ENCODE measurements around the gene SARS1. TPM values are rescaled to one million over a fixed set of nuclear protein-coding genes. Genes with fewer than 3 reads are reported as not detected.
"Not testable (repeated sequence)": the region's sequence is repeated elsewhere in the genome, so short reads cannot be mapped to it uniquely, and the experiment has no call there.

SARS1 gene
- total and polyA plus RNA-seq, 5 donors: 84.5 to 146 (median 134) TPM

- intact Hi-C loops (cut with DNase I): no loop called here
- H3K4me1 ChIP-seq (ENCODE audit: control insufficient read depth, insufficient read depth, low read length): no peaks in the 10 kb centered on the region
- DNase-seq (no peak), ATAC-seq (no peak)
- no peak overlapping the region for H3K4me3 ChIP-seq (ENCODE audit: low read length)
- WGBS: 74% methylated on average over 7 of the region's 7 CpGs
- H3K9me3 ChIP-seq (ENCODE audit: control insufficient read depth, low read length): no peaks in the 10 kb centered on the region
- no peaks in the 10 kb centered on the region for H3K27me3 ChIP-seq (ENCODE audit: control insufficient read depth, insufficient read depth)
- H3K27ac ChIP-seq (ENCODE audit: low read length): no peak overlapping the region
These were observed 5.3 kb upstream of the SARS1 start for GRCh38 chr1:109208394-109208793.

GRCh38 chr1:109208836-109209463 is 4.8 kb upstream of the SARS1 start:
- intact Hi-C loops (cut with DNase I): no loop called here
- H3K4me3 ChIP-seq (ENCODE audit: low read length): no peak overlapping the region
- ATAC-seq: no peak
- no peak for DNase-seq
- H3K9me3 ChIP-seq (ENCODE audit: control insufficient read depth, low read length): no peaks in the 10 kb centered on the region
- H3K27me3 ChIP-seq (ENCODE audit: control insufficient read depth, insufficient read depth): no peaks in the 10 kb centered on the region
- H3K27ac ChIP-seq (ENCODE audit: low read length): no peak overlapping the region
- no peaks in the 10 kb centered on the region for H3K4me1 ChIP-seq (ENCODE audit: control insufficient read depth, insufficient read depth, low read length)
- 47% methylated on average over 9 of the region's 9 CpGs for WGBS

- H3K4me3 ChIP-seq (ENCODE audit: low read length): no peak overlapping the region
- no peaks in the 10 kb centered on the region for H3K9me3 ChIP-seq (ENCODE audit: control insufficient read depth, low read length)
- H3K27me3 ChIP-seq (ENCODE audit: control insufficient read depth, insufficient read depth): no peaks in the 10 kb centered on the region
- no peaks in the 10 kb centered on the region for H3K4me1 ChIP-seq (ENCODE audit: control insufficient read depth, insufficient read depth, low read length)
- H3K27ac ChIP-seq (ENCODE audit: low read length): no peak overlapping the region
- no peak for ATAC-seq
- DNase-seq: no peak
- WGBS: 90% methylated on average over 8 of the region's 8 CpGs
- intact Hi-C loops (cut with DNase I): no loop called here
These were observed 3.7 kb upstream of the SARS1 start for GRCh38 chr1:109210058-109210457.

- Histone ChIP-seq H3K4me1 (ENCODE audit: control insufficient read depth, insufficient read depth, low read length) (no peaks in the 10 kb centered on the region), H3K27me3 (ENCODE audit: control insufficient read depth, insufficient read depth) (no peaks in the 10 kb centered on the region), H3K27ac (ENCODE audit: low read length) (peak overlapping the region; percentile 39), H3K4me3 (ENCODE audit: low read length) (peak overlapping the region; percentile 77), H3K9me3 (ENCODE audit: control insufficient read depth, low read length) (no peaks in the 10 kb centered on the region)
- 33% methylated on average over 10 of the region's 10 CpGs for WGBS
- DNase-seq (no peak), ATAC-seq (no peak)
- intact Hi-C loops (cut with DNase I): no loop called here
These were observed 334 bp upstream of the SARS1 start for GRCh38 chr1:109213345-109213823.

GRCh38 chr1:109214695-109215623 is 1.2 kb downstream of the SARS1 start:
- Histone ChIP-seq H3K4me3 (ENCODE audit: low read length) (peak overlapping the region; percentile 77), H3K27me3 (ENCODE audit: control insufficient read depth, insufficient read depth) (no peaks in the 10 kb centered on the region), H3K4me1 (ENCODE audit: control insufficient read depth, insufficient read depth, low read length) (no peaks in the 10 kb centered on the region), H3K9me3 (ENCODE audit: control insufficient read depth, low read length) (no peaks in the 10 kb centered on the region), H3K27ac (ENCODE audit: low read length) (peak overlapping the region; percentile 89)
- DNase-seq (peak in 2 of 3 donors; percentile 35 to 59), ATAC-seq (peak; percentile 44 to 70)
- 11% methylated on average over 13 of the region's 13 CpGs for WGBS
- intact Hi-C loops (cut with DNase I): no loop called here

- DNase-seq (no peak), ATAC-seq (no peak)
- no peaks in the 10 kb centered on the region for H3K4me1 ChIP-seq (ENCODE audit: control insufficient read depth, insufficient read depth, low read length)
- 95% methylated on average over 4 of the region's 4 CpGs for WGBS
- H3K27ac ChIP-seq (ENCODE audit: low read length): no peak overlapping the region
- no peak overlapping the region for H3K4me3 ChIP-seq (ENCODE audit: low read length)
- H3K9me3 ChIP-seq (ENCODE audit: control insufficient read depth, low read length): no peaks in the 10 kb centered on the region
- H3K27me3 ChIP-seq (ENCODE audit: control insufficient read depth, insufficient read depth): no peaks in the 10 kb centered on the region
- intact Hi-C loops (cut with DNase I): no loop called here
These were observed 2.9 kb downstream of the SARS1 start for GRCh38 chr1:109216662-109217061.

GRCh38 chr1:109218516-109218915 is 4.8 kb downstream of the SARS1 start:
- 48% methylated on average over 3 of the region's 3 CpGs for WGBS
- H3K4me1 ChIP-seq (ENCODE audit: control insufficient read depth, insufficient read depth, low read length): no peaks in the 10 kb centered on the region
- H3K4me3 ChIP-seq (ENCODE audit: low read length): no peak overlapping the region
- no peaks in the 10 kb centered on the region for H3K9me3 ChIP-seq (ENCODE audit: control insufficient read depth, low read length)
- peak; percentile 14 to 17 for ATAC-seq
- intact Hi-C loops (cut with DNase I): no loop called here
- peak overlapping the region; percentile 31 for H3K27ac ChIP-seq (ENCODE audit: low read length)
- peak in 1 of 3 donors; percentile 59 for DNase-seq
- H3K27me3 ChIP-seq (ENCODE audit: control insufficient read depth, insufficient read depth): no peaks in the 10 kb centered on the region

- H3K27me3 ChIP-seq (ENCODE audit: control insufficient read depth, insufficient read depth); H3K9me3 ChIP-seq (ENCODE audit: control insufficient read depth, low read length); ATAC-seq; H3K4me1 ChIP-seq (ENCODE audit: control insufficient read depth, insufficient read depth, low read length); DNase-seq; H3K4me3 ChIP-seq (ENCODE audit: low read length); H3K27ac ChIP-seq (ENCODE audit: low read length); intact Hi-C loops (cut with DNase I): not testable (repeated sequence)
- WGBS: 97% methylated on average over 9 of the region's 9 CpGs
These were observed 7.5 kb downstream of the SARS1 start for GRCh38 chr1:109221201-109221600.

- DNase-seq: no peak
- Histone ChIP-seq H3K27me3 (ENCODE audit: control insufficient read depth, insufficient read depth) (no peaks in the 10 kb centered on the region), H3K4me3 (ENCODE audit: low read length) (no peak overlapping the region), H3K4me1 (ENCODE audit: control insufficient read depth, insufficient read depth, low read length) (no peaks in the 10 kb centered on the region), H3K9me3 (ENCODE audit: control insufficient read depth, low read length) (no peaks in the 10 kb centered on the region), H3K27ac (ENCODE audit: low read length) (no peak overlapping the region)
- ATAC-seq: no peak
- intact Hi-C loops (cut with DNase I): no loop called here
- 78% methylated on average over 3 of the region's 3 CpGs for WGBS
These were observed 11.6 kb downstream of the SARS1 start for GRCh38 chr1:109225308-109225707.

- no peak for ATAC-seq
- Histone ChIP-seq H3K4me3 (ENCODE audit: low read length) (no peak overlapping the region), H3K4me1 (ENCODE audit: control insufficient read depth, insufficient read depth, low read length) (no peaks in the 10 kb centered on the region), H3K27me3 (ENCODE audit: control insufficient read depth, insufficient read depth) (no peaks in the 10 kb centered on the region), H3K27ac (ENCODE audit: low read length) (no peak overlapping the region), H3K9me3 (ENCODE audit: control insufficient read depth, low read length) (no peaks in the 10 kb centered on the region)
- intact Hi-C loops (cut with DNase I): no loop called here
- no peak for DNase-seq
- WGBS: 97% methylated on average over 5 of the region's 5 CpGs
These were observed 12.2 kb downstream of the SARS1 start for GRCh38 chr1:109225711-109226445.

- Histone ChIP-seq H3K9me3 (ENCODE audit: control insufficient read depth, low read length) (no peaks in the 10 kb centered on the region), H3K4me1 (ENCODE audit: control insufficient read depth, insufficient read depth, low read length) (no peaks in the 10 kb centered on the region), H3K4me3 (ENCODE audit: low read length) (no peak overlapping the region), H3K27ac (ENCODE audit: low read length) (no peak overlapping the region), H3K27me3 (ENCODE audit: control insufficient read depth, insufficient read depth) (no peaks in the 10 kb centered on the region)
- DNase-seq (no peak), ATAC-seq (no peak)
- intact Hi-C loops (cut with DNase I): no loop called here
- WGBS: 86% methylated on average over 3 of the region's 3 CpGs
These were observed 14.4 kb downstream of the SARS1 start for GRCh38 chr1:109228167-109228566.

All from right cardiac atrium (tissue), 5 donors.